ENCODE measurements around the gene RSPH6A.
"Not testable (repeated sequence)": the region's sequence is repeated elsewhere in the genome, so short reads cannot be mapped to it uniquely, and the experiment has no call there.

The RSPH6A gene

GRCh38 chr19:45764475-45764874, 50.6 kb downstream of the RSPH6A start:
- peak; percentile 32 for DNase-seq

GRCh38 chr19:45763691-45764294, 51.3 kb downstream of the RSPH6A start:
- peak; percentile 33 for DNase-seq

- peak; percentile 22 for DNase-seq
Observed at GRCh38 chr19:45762870-45763631, 52.1 kb downstream of the RSPH6A start.

GRCh38 chr19:45761714-45762113, 53.4 kb downstream of the RSPH6A start:
- no peak for DNase-seq

GRCh38 chr19:45758921-45759320, 56.2 kb downstream of the RSPH6A start:
- no peak for DNase-seq

- DNase-seq, result no peak
Observed at GRCh38 chr19:45757695-45758094, 57.4 kb downstream of the RSPH6A start.

GRCh38 chr19:45754323-45754722, 60.8 kb downstream of the RSPH6A start:
- no peak for DNase-seq

- DNase-seq, result no peak
Observed at GRCh38 chr19:45753548-45753947, 61.6 kb downstream of the RSPH6A start.

- DNase-seq, result no peak
Observed at GRCh38 chr19:45752639-45753038, 62.5 kb downstream of the RSPH6A start.

GRCh38 chr19:45751483-45751882, 63.6 kb downstream of the RSPH6A start:
- DNase-seq, result not testable (repeated sequence)

GRCh38 chr19:45747513-45747912, 67.6 kb downstream of the RSPH6A start:
- no peak for DNase-seq

- DNase-seq, result no peak
Observed at GRCh38 chr19:45746866-45747265, 68.2 kb downstream of the RSPH6A start.

Data from right hindlimb (tissue), 1 donor.